Muscle layer of colon (tissue), 2 donors: ENCODE results near the gene CDH2.

Experiments
- H3K27ac ChIP-seq: one replicate; pipeline ENCODE4 v1.7.0; 2013; ENCODE audit warnings: low read depth, mild to moderate bottlenecking, low read length, moderate library complexity
- H3K27me3 ChIP-seq, 2 donors: one replicate each; pipeline ENCODE4 v1.7.0; 2013; ENCODE audit warnings: low read length in 2 of 2, mild to moderate bottlenecking in 2 of 2; ENCODE audit not compliant: insufficient read depth in 2 of 2, control insufficient read depth in 1 of 2
- H3K36me3 ChIP-seq: one replicate; pipeline ENCODE4 v1.7.0; 2013; ENCODE audit warnings: mild to moderate bottlenecking, low read length; ENCODE audit not compliant: insufficient read depth
- H3K4me1 ChIP-seq: one replicate; pipeline ENCODE4 v1.7.0; 2013; ENCODE audit warnings: mild to moderate bottlenecking, low read length; ENCODE audit not compliant: insufficient read depth
- H3K4me3 ChIP-seq, 2 donors: one replicate each; pipeline ENCODE4 v1.7.0; 2013; ENCODE audit warnings: low read length in 2 of 2, low read depth in 1 of 2, mild to moderate bottlenecking in 1 of 2, moderate library complexity in 1 of 2
- H3K9ac ChIP-seq: one replicate; pipeline ENCODE4 v1.7.0; 2013; ENCODE audit warnings: low read length
- H3K9me3 ChIP-seq: one replicate; pipeline ENCODE4 v1.7.0; 2013; ENCODE audit warnings: mild to moderate bottlenecking, low read length
- donor health status: abdominal sarcoma.
- donor health status: Adenocarcinoma of cecum.

The CDH2 gene

GRCh38 chr18:28147674-28148171, 29.2 kb downstream of the CDH2 start:
- Histone ChIP-seq H3K9ac (no peak overlapping the region), H3K36me3 (no peaks in the 10 kb centered on the region), H3K4me1 (no peaks in the 10 kb centered on the region), H3K27me3 (no peaks in the 10 kb centered on the region), H3K27ac (no peak overlapping the region), H3K4me3 (no peak overlapping the region), H3K9me3 (no peaks in the 10 kb centered on the region)

GRCh38 chr18:28143725-28144124, 33.2 kb downstream of the CDH2 start:
- Histone ChIP-seq H3K27ac (no peak overlapping the region), H3K9ac (no peak overlapping the region), H3K4me1 (no peaks in the 10 kb centered on the region), H3K27me3 (no peaks in the 10 kb centered on the region), H3K4me3 (no peak overlapping the region), H3K36me3 (no peaks in the 10 kb centered on the region), H3K9me3 (no peaks in the 10 kb centered on the region)

GRCh38 chr18:28138816-28139215, 38.1 kb downstream of the CDH2 start:
- Histone ChIP-seq H3K9me3 (no peaks in the 10 kb centered on the region), H3K9ac (no peak overlapping the region), H3K27me3 (no peaks in the 10 kb centered on the region), H3K4me1 (no peaks in the 10 kb centered on the region), H3K27ac (no peak overlapping the region), H3K36me3 (no peaks in the 10 kb centered on the region), H3K4me3 (no peak overlapping the region)

GRCh38 chr18:28136071-28136470, 40.9 kb downstream of the CDH2 start:
- no peak overlapping the region for H3K27ac ChIP-seq
- H3K4me3 ChIP-seq: no peak overlapping the region
- no peaks in the 10 kb centered on the region for H3K27me3 ChIP-seq
- H3K4me1 ChIP-seq: no peaks in the 10 kb centered on the region
- H3K9me3 ChIP-seq: no peaks in the 10 kb centered on the region
- H3K9ac ChIP-seq: no peak overlapping the region
- no peaks in the 10 kb centered on the region for H3K36me3 ChIP-seq

- Histone ChIP-seq H3K9me3 (no peaks in the 10 kb centered on the region), H3K9ac (no peak overlapping the region), H3K36me3 (no peaks in the 10 kb centered on the region), H3K27ac (no peak overlapping the region), H3K27me3 (no peaks in the 10 kb centered on the region), H3K4me3 (no peak overlapping the region), H3K4me1 (no peaks in the 10 kb centered on the region)
These were observed 42.2 kb downstream of the CDH2 start for GRCh38 chr18:28134774-28135173.

- no peak overlapping the region for H3K27ac ChIP-seq
- no peak overlapping the region for H3K9ac ChIP-seq
- no peaks in the 10 kb centered on the region for H3K9me3 ChIP-seq
- H3K36me3 ChIP-seq: no peaks in the 10 kb centered on the region
- no peaks in the 10 kb centered on the region for H3K27me3 ChIP-seq
- H3K4me3 ChIP-seq: no peak overlapping the region
- no peaks in the 10 kb centered on the region for H3K4me1 ChIP-seq
These were observed 44.8 kb downstream of the CDH2 start for GRCh38 chr18:28132084-28132483.

- Histone ChIP-seq H3K27me3 (no peaks in the 10 kb centered on the region), H3K36me3 (no peaks in the 10 kb centered on the region), H3K27ac (no peak overlapping the region), H3K4me1 (no peaks in the 10 kb centered on the region), H3K9me3 (no peaks in the 10 kb centered on the region), H3K9ac (no peak overlapping the region), H3K4me3 (no peak overlapping the region)
These were observed 48.3 kb downstream of the CDH2 start for GRCh38 chr18:28128659-28128980.

- Histone ChIP-seq H3K9ac (no peak overlapping the region), H3K9me3 (no peaks in the 10 kb centered on the region), H3K27ac (no peak overlapping the region)
These were observed 48.9 kb downstream of the CDH2 start for GRCh38 chr18:28127763-28128658.

GRCh38 chr18:28127228-28127627, 49.7 kb downstream of the CDH2 start:
- Histone ChIP-seq H3K27ac (no peak overlapping the region), H3K9ac (no peak overlapping the region), H3K9me3 (no peaks in the 10 kb centered on the region), H3K36me3 (no peaks in the 10 kb centered on the region), H3K27me3 (no peaks in the 10 kb centered on the region), H3K4me3 (no peak overlapping the region), H3K4me1 (no peaks in the 10 kb centered on the region)

More at GRCh38 chr18:28127763-28128658, 48.9 kb downstream of the CDH2 start:
- Histone ChIP-seq H3K36me3 (no peaks in the 10 kb centered on the region), H3K27me3 (no peaks in the 10 kb centered on the region), H3K4me1 (no peaks in the 10 kb centered on the region), H3K4me3 (no peak overlapping the region)

- Histone ChIP-seq H3K4me1 (no peaks in the 10 kb centered on the region), H3K4me3 (no peak overlapping the region), H3K27ac (no peak overlapping the region), H3K9me3 (no peaks in the 10 kb centered on the region), H3K9ac (no peak overlapping the region), H3K36me3 (no peaks in the 10 kb centered on the region), H3K27me3 (no peaks in the 10 kb centered on the region)
These were observed 50.2 kb downstream of the CDH2 start for GRCh38 chr18:28126768-28127167.

GRCh38 chr18:28125051-28125450, 51.9 kb downstream of the CDH2 start:
- Histone ChIP-seq H3K9me3 (no peaks in the 10 kb centered on the region), H3K27ac (no peak overlapping the region), H3K9ac (no peak overlapping the region), H3K36me3 (no peaks in the 10 kb centered on the region), H3K27me3 (no peaks in the 10 kb centered on the region), H3K4me1 (no peaks in the 10 kb centered on the region), H3K4me3 (no peak overlapping the region)
